Astrocyte (in vitro differentiated cells and primary cell): ENCODE results near the gene COL15A1. TPM values are rescaled to one million over a fixed set of nuclear protein-coding genes. Genes with fewer than 3 reads are reported as not detected.

ENCODE experiments used
- DNase-seq: peaks from one replicate; pipeline ENCODE4 v3.0.0-alpha.2; 2010; ENCODE audit warnings: low read depth
- FAIRE-seq: peaks from 2 replicates; lab custom pipeline; 2011; peaks lifted over from hg19 to GRCh38; lab: Jason Lieb, UNC
- H2AFZ ChIP-seq: 2 replicates; pipeline ENCODE4 v1.6.0; 2012; ENCODE audit warnings: low read depth, low read length, inconsistent platforms
- H3K27ac ChIP-seq: 2 replicates; pipeline ENCODE4 v1.5.1; 2011; ENCODE audit warnings: low read depth, low read length, inconsistent platforms
- H3K27me3 ChIP-seq: 2 replicates; pipeline ENCODE4 v1.6.0; 2011; ENCODE audit warnings: low read length, inconsistent platforms; ENCODE audit not compliant: insufficient read depth
- H3K36me3 ChIP-seq: 2 replicates; pipeline ENCODE4 v1.5.1; 2011; ENCODE audit warnings: low read length, inconsistent platforms; ENCODE audit not compliant: insufficient read depth
- H3K4me1 ChIP-seq: 2 replicates; pipeline ENCODE4 v1.5.1; 2011; ENCODE audit warnings: low read length, inconsistent platforms; ENCODE audit not compliant: insufficient read depth
- H3K4me2 ChIP-seq: 2 replicates; pipeline ENCODE4 v1.6.0; 2012; ENCODE audit warnings: low read length, inconsistent platforms
- H3K4me3 ChIP-seq: 2 replicates; pipeline ENCODE4 v1.5.1; 2011; ENCODE audit warnings: low read depth, mild to moderate bottlenecking, low read length, inconsistent platforms; ENCODE audit not compliant: insufficient read depth
- H3K79me2 ChIP-seq: 2 replicates; pipeline ENCODE4 v1.6.0; 2012; ENCODE audit warnings: mild to moderate bottlenecking, low read length, inconsistent platforms; ENCODE audit not compliant: insufficient read depth
- H3K9ac ChIP-seq: 2 replicates; pipeline ENCODE4 v1.6.0; 2012; ENCODE audit warnings: mild to moderate bottlenecking, low read length, inconsistent platforms
- H3K9me3 ChIP-seq: 2 replicates; pipeline ENCODE4 v1.5.1; 2012; ENCODE audit warnings: low read depth, mild to moderate bottlenecking, low read length, inconsistent platforms; ENCODE audit not compliant: insufficient read depth
- H4K20me1 ChIP-seq: 2 replicates; pipeline ENCODE4 v1.6.0; 2012; ENCODE audit warnings: low read length, inconsistent platforms; ENCODE audit not compliant: insufficient read depth
- H3K27ac Mint-ChIP-seq: one replicate; pipeline ENCODE4 v1.8.0; 2021; ENCODE audit warnings: mild to moderate bottlenecking, mixed read lengths; ENCODE audit not compliant: unreplicated experiment
- H3K27me3 Mint-ChIP-seq: one replicate; pipeline ENCODE4 v1.8.0; 2021; ENCODE audit warnings: low read depth, mixed read lengths; ENCODE audit not compliant: unreplicated experiment
- H3K36me3 Mint-ChIP-seq: one replicate; pipeline ENCODE4 v1.8.0; 2021; ENCODE audit warnings: low read depth, mixed read lengths; ENCODE audit not compliant: unreplicated experiment
- H3K4me1 Mint-ChIP-seq: one replicate; pipeline ENCODE4 v1.8.0; 2021; ENCODE audit warnings: low read depth, mixed read lengths; ENCODE audit not compliant: unreplicated experiment
- H3K4me3 Mint-ChIP-seq: one replicate; pipeline ENCODE4 v1.8.0; 2021; ENCODE audit warnings: mild to moderate bottlenecking, moderate library complexity, mixed read lengths; ENCODE audit not compliant: unreplicated experiment
- H3K9me3 Mint-ChIP-seq: one replicate; pipeline ENCODE4 v1.8.0; 2021; ENCODE audit warnings: mild to moderate bottlenecking, mixed read lengths; ENCODE audit not compliant: unreplicated experiment
- EZH2 ChIP-seq: IDR thresholded peaks from 2 replicates; pipeline ENCODE4 v1.6.1; 2012; ENCODE audit warnings: mild to moderate bottlenecking, low read length, inconsistent platforms; ENCODE audit not compliant: insufficient read depth
- total RNA-seq: library from RNA; stranded (reverse); gene quantifications from 2 replicates; pipeline ENCODE4 v1.2.1, GENCODE V29; 2021
- TF ChIP-seq, protein P1 (sequence below): IDR thresholded peaks from 2 replicates; pipeline ENCODE4 v1.5.1; 2011; ENCODE audit warnings: low read depth, mild to moderate bottlenecking, inconsistent platforms, low read length, moderate library complexity; ENCODE audit not compliant: insufficient read depth

Gene COL15A1
- total RNA-seq, 1 donor from 2014 or later: 5.6 TPM

DNA sequence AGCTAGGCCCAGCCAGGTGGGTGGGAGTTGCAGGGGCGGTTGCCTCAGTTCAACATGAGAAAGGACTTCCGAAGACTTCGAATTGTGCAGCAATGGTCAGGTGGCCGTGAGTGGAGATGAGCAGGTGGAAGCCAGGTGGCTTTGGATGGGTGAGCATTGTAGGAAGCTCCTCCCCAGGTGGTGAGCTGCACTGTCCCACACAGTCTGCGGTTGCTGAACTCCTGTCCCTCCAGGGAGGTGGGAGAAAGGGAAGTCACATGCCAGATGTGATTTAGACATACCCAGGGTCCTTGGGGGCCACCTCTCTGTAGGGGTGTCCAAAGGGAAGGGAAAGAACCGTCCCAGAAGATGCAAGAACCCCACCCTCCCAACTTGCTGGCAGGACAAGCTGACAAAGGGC, 30.4 kb downstream of the COL15A1 start:
- Histone ChIP-seq H2AFZ (no peak overlapping the region), H3K4me3 (no peak overlapping the region), H3K27me3 (peaks cover 26% of the 10 kb centered on the region), H4K20me1 (no peaks in the 10 kb centered on the region), H3K36me3 (no peaks in the 10 kb centered on the region), H3K27ac (no peak overlapping the region), H3K9ac (no peak overlapping the region), H3K79me2 (no peaks in the 10 kb centered on the region), H3K4me2 (no peak overlapping the region), H3K4me1 (peaks cover 13% of the 10 kb centered on the region), H3K9me3 (no peaks in the 10 kb centered on the region)
- FAIRE-seq (no peak), DNase-seq (no peak)
- peaks cover 39% of the 10 kb centered on the region for H3K4me1 Mint-ChIP-seq
- TF ChIP-seq, protein P1, sequence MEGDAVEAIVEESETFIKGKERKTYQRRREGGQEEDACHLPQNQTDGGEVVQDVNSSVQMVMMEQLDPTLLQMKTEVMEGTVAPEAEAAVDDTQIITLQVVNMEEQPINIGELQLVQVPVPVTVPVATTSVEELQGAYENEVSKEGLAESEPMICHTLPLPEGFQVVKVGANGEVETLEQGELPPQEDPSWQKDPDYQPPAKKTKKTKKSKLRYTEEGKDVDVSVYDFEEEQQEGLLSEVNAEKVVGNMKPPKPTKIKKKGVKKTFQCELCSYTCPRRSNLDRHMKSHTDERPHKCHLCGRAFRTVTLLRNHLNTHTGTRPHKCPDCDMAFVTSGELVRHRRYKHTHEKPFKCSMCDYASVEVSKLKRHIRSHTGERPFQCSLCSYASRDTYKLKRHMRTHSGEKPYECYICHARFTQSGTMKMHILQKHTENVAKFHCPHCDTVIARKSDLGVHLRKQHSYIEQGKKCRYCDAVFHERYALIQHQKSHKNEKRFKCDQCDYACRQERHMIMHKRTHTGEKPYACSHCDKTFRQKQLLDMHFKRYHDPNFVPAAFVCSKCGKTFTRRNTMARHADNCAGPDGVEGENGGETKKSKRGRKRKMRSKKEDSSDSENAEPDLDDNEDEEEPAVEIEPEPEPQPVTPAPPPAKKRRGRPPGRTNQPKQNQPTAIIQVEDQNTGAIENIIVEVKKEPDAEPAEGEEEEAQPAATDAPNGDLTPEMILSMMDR: no peak
- TF ChIP-seq EZH2: no peak
- H3K36me3 Mint-ChIP-seq: no peaks in the 10 kb centered on the region
- peaks cover 21% of the 10 kb centered on the region for H3K27me3 Mint-ChIP-seq
- no peak overlapping the region for H3K27ac Mint-ChIP-seq
- H3K4me3 Mint-ChIP-seq: no peak overlapping the region
- peaks cover 5% of the 10 kb centered on the region for H3K9me3 Mint-ChIP-seq

- Histone ChIP-seq H3K9me3 (no peaks in the 10 kb centered on the region), H3K4me1 (peaks cover 13% of the 10 kb centered on the region), H3K79me2 (no peaks in the 10 kb centered on the region), H4K20me1 (no peaks in the 10 kb centered on the region), H2AFZ (no peak overlapping the region), H3K36me3 (no peaks in the 10 kb centered on the region), H3K27ac (no peak overlapping the region), H3K9ac (no peak overlapping the region), H3K27me3 (peaks cover 27% of the 10 kb centered on the region), H3K4me2 (no peak overlapping the region), H3K4me3 (no peak overlapping the region)
- DNase-seq (no peak), FAIRE-seq (no peak)
- no peak for TF ChIP-seq EZH2
- TF ChIP-seq, protein P1: no peak
- Mint-ChIP-seq H3K27me3 (peaks cover 21% of the 10 kb centered on the region), H3K4me3 (no peak overlapping the region), H3K27ac (no peak overlapping the region), H3K4me1 (peaks cover 39% of the 10 kb centered on the region), H3K36me3 (no peaks in the 10 kb centered on the region), H3K9me3 (peaks cover 5% of the 10 kb centered on the region)
Measured at GRCh38 chr9:98974554-98974953, 30.8 kb downstream of the COL15A1 start.

DNA sequence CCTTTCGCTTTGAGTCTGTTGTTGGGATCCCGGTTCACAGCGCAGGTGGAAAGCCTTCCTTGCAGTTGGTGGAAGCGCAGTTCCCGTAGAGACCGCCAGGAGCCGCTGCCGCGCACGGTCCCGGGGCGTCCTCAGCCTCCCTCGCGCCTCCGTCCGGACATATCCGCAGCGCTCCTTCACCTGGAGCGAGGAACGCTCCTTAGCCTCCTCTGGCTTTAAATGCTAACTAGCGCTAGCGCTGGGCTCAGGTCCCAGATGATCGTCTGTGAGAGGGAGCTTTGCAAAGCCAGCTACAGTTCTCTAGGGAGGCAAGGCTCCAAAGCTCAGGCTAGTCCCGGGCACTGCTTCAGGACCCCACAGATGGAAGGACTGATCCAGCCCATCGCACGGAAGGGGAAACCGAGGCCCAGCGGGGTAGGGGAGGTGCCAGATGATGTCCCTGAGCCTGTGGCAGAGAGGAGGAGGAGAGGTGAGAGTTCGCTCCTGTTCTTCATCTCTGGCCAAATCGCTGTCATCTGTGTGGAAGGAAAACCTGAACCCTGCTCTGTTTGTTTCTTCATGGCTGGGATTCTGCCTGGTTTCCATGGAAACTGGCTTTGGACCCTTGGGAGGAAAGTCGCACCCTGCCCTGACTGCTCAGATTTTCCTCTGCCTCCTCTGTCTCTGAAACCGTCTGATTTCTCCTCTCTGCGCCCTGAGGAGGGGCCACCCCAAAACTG, 31.4 kb downstream of the COL15A1 start:
- Histone ChIP-seq H3K4me3 (peak overlapping the region; percentile 8), H3K79me2 (no peaks in the 10 kb centered on the region), H3K9ac (peak overlapping the region; percentile 48), H4K20me1 (no peaks in the 10 kb centered on the region), H3K27ac (no peak overlapping the region), H3K27me3 (peaks cover 29% of the 10 kb centered on the region), H3K4me1 (peaks cover 13% of the 10 kb centered on the region), H3K9me3 (no peaks in the 10 kb centered on the region), H2AFZ (peak overlapping the region; percentile 73), H3K4me2 (peak overlapping the region; percentile 76), H3K36me3 (no peaks in the 10 kb centered on the region)
- Mint-ChIP-seq H3K27me3 (peaks cover 23% of the 10 kb centered on the region), H3K4me1 (peaks cover 41% of the 10 kb centered on the region), H3K36me3 (no peaks in the 10 kb centered on the region), H3K4me3 (peak overlapping the region; percentile 40), H3K27ac (peak overlapping the region; percentile 6), H3K9me3 (peaks cover 5% of the 10 kb centered on the region)
- TF ChIP-seq, protein P1: peak; percentile 91
- TF ChIP-seq EZH2: no peak
- FAIRE-seq: no peak
- DNase-seq: peak; percentile 44
